ENCODE data around the gene ECPAS.

Gene ECPAS

DNA sequence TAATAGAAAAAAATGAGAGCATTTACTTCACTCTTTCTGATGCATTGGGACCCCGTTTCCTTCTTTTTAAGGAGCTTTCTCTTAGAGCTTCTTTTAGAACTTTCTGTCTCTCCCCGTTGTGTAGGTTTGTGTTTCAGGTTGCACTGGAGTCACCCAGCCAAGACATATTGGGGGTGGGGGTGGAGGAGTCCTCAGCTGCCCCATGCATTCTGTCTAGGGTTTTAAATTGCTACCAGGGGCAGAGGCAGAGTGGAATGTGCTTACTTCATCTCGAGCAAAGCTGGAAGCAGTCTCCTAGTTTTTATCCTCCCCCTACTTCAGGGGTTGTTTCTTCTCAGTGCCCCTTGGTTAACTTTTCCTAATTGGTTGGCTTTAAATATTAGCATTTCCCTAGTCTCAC lies 163.6 kb downstream of the ECPAS start:
- no peak for DNase-seq

DNA sequence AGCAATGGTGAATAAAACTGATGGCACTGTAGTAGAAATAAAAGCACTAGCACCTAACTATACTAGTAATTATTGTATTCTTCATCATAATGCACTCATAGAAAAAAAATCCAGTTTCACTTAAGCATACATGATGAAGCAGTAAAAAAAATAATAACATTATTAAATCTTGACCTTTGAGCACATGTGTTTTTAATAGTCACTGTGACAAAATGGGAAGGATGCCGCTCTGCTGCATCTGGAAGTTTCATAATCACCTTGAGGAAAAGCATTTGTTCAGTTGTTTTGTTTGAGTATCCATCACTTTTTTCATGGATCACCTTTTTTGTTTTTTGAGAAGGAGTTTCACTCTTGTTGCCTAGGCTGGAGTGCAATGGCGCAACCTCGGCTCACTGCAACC lies 167.4 kb downstream of the ECPAS start:
- no peak for DNase-seq
